ENCODE measurements around the gene CADPS. TPM values are rescaled to one million over a fixed set of nuclear protein-coding genes. Genes with fewer than 3 reads are reported as not detected.

The CADPS gene
- total RNA-seq, 2 donors from 2014 or later: 11.7 to 20.8 TPM

- no peak for TF ChIP-seq CTCF (conservative IDR thresholded peaks at IDR 0.05)
- Mint-ChIP-seq H3K27me3 (ENCODE audit: insufficient read depth) (no peaks in the 10 kb centered on the region), H3K27ac (no peak overlapping the region), H3K9me3 (no peaks in the 10 kb centered on the region), H3K4me3 (no peak overlapping the region), H3K36me3 (ENCODE audit: low read depth) (no peaks in the 10 kb centered on the region), H3K4me1 (no peaks in the 10 kb centered on the region)
- Histone ChIP-seq H3K4me3 (ENCODE audit: low read length) (no peak overlapping the region), H3K27ac (ENCODE audit: low read depth, low read length) (no peak overlapping the region), H3K27me3 (ENCODE audit: control insufficient read depth, insufficient read depth, low read length, poor library complexity, severe bottlenecking) (no peaks in the 10 kb centered on the region), H3K4me1 (ENCODE audit: control insufficient read depth, insufficient read depth, low read length) (no peaks in the 10 kb centered on the region), H3K36me3 (ENCODE audit: control insufficient read depth, insufficient read depth, low read length) (peaks cover 9% of the 10 kb centered on the region), H3K9ac (ENCODE audit: extremely low read depth, low read length, poor library complexity, severe bottlenecking) (no peak overlapping the region), H3K9me3 (ENCODE audit: control insufficient read depth, low read length) (no peaks in the 10 kb centered on the region)
- no peak for DNase-seq
- 87 to 100% methylated on average over 1 of the region's 1 CpG for WGBS, 2 experiments (ENCODE audit: insufficient coverage in 1 of 2, insufficient read length in 1 of 2)
These were observed 227.5 kb downstream of the CADPS start for GRCh38 chr3:62647711-62648110.

DNA sequence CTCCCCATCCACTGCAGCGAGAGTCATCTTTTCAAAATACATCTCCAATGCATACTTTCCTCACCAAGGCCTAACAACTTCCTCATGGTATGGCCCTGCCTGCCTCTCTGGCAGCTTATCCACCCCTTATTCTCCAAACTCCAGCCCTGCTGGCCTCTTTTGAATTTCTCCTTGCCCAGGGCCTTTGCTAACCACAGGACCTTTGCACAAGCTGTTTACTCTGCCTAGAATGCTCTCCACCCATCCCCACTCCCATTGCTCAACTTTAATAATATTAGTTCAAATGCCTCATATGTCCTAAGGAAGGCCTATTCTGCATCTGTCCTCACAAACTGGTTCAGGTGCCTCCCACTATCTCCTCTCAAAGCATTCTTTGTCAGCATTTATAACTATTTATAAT, 230.7 kb downstream of the CADPS start:
- Histone ChIP-seq H3K27me3 (ENCODE audit: control insufficient read depth, insufficient read depth, low read length, poor library complexity, severe bottlenecking) (no peaks in the 10 kb centered on the region), H3K4me3 (ENCODE audit: low read length) (no peak overlapping the region), H3K4me1 (ENCODE audit: control insufficient read depth, insufficient read depth, low read length) (no peaks in the 10 kb centered on the region), H3K9me3 (ENCODE audit: control insufficient read depth, low read length) (no peaks in the 10 kb centered on the region), H3K9ac (ENCODE audit: extremely low read depth, low read length, poor library complexity, severe bottlenecking) (no peak overlapping the region), H3K27ac (ENCODE audit: low read depth, low read length) (no peak overlapping the region), H3K36me3 (ENCODE audit: control insufficient read depth, insufficient read depth, low read length) (peaks cover 4% of the 10 kb centered on the region)
- DNase-seq: no peak
- H3K4me1 Mint-ChIP-seq: no peaks in the 10 kb centered on the region
- H3K4me3 Mint-ChIP-seq: no peak overlapping the region
- no peaks in the 10 kb centered on the region for H3K27me3 Mint-ChIP-seq (ENCODE audit: insufficient read depth)
- no peaks in the 10 kb centered on the region for H3K36me3 Mint-ChIP-seq (ENCODE audit: low read depth)
- 80 to 93% methylated on average over 1 of the region's 1 CpG for WGBS, 2 experiments (ENCODE audit: insufficient coverage in 1 of 2, insufficient read length in 1 of 2)
- no peak overlapping the region for H3K27ac Mint-ChIP-seq
- no peak for TF ChIP-seq CTCF (conservative IDR thresholded peaks at IDR 0.05)
- H3K9me3 Mint-ChIP-seq: no peaks in the 10 kb centered on the region

DNA sequence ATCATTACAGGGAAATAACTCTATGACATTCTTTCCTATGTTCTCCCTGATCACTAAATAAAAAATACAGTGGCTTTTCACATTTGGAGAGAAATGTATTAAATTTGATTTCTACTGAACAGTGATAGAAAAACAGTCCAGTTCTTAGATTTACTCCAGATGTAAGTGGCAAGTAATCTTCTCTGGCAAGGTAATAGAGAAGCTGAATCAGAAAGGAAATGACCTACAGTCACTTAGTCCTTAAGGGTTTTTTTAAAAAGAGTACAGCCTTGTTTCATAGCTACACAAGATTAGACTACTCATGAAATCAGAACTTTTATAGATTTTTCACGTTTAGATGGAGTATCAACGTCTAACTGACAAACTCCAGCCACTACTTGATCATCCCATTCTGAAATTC, 236.9 kb downstream of the CADPS start:
- H3K4me3 Mint-ChIP-seq: no peak overlapping the region
- H3K27ac Mint-ChIP-seq: no peak overlapping the region
- Histone ChIP-seq H3K27me3 (ENCODE audit: control insufficient read depth, insufficient read depth, low read length, poor library complexity, severe bottlenecking) (no peaks in the 10 kb centered on the region), H3K9ac (ENCODE audit: extremely low read depth, low read length, poor library complexity, severe bottlenecking) (no peak overlapping the region), H3K36me3 (ENCODE audit: control insufficient read depth, insufficient read depth, low read length) (no peaks in the 10 kb centered on the region), H3K4me1 (ENCODE audit: control insufficient read depth, insufficient read depth, low read length) (no peaks in the 10 kb centered on the region), H3K9me3 (ENCODE audit: control insufficient read depth, low read length) (no peaks in the 10 kb centered on the region), H3K27ac (ENCODE audit: low read depth, low read length) (no peak overlapping the region), H3K4me3 (ENCODE audit: low read length) (no peak overlapping the region)
- no peaks in the 10 kb centered on the region for H3K4me1 Mint-ChIP-seq
- H3K36me3 Mint-ChIP-seq (ENCODE audit: low read depth): no peaks in the 10 kb centered on the region
- TF ChIP-seq CTCF (conservative IDR thresholded peaks at IDR 0.05): no peak
- 96 to 100% methylated on average over 2 of the region's 2 CpGs for whole genome bisulfite sequencing, 2 experiments (ENCODE audit: insufficient coverage in 1 of 2, insufficient read length in 1 of 2)
- no peaks in the 10 kb centered on the region for H3K27me3 Mint-ChIP-seq (ENCODE audit: insufficient read depth)
- H3K9me3 Mint-ChIP-seq: no peaks in the 10 kb centered on the region
- DNase-seq: no peak

Measured in endodermal cell (in vitro differentiated cells).